Right atrium auricular region (tissue), 2 donors: ENCODE measurements around the gene DPP8. TPM values are rescaled to one million over a fixed set of nuclear protein-coding genes. Genes with fewer than 3 reads are reported as not detected.
"Not testable (repeated sequence)": the region's sequence is repeated elsewhere in the genome, so short reads cannot be mapped to it uniquely, and the experiment has no call there.

Experiments
- DNase-seq: peaks from one replicate; pipeline ENCODE4 v3.0.0-alpha.2; 2019; ENCODE audit warnings: low spot score
- H3K27ac ChIP-seq, 2 donors: fragments of 200-600 bp; sonication (generic); 1 replicate in 1 of 2; 2 replicates in 1 of 2; pipeline ENCODE4 v1.5.1; 2016 to 2019
- H3K27me3 ChIP-seq, 2 donors: fragments of 200-600 bp; sonication (generic); one replicate each; pipeline versions ENCODE4 v1.5.1 to v1.6.0; 2017 to 2019
- H3K36me3 ChIP-seq: fragments of 200-600 bp; sonication (generic); one replicate; pipeline ENCODE4 v1.5.1; 2016
- H3K4me1 ChIP-seq, 2 donors: fragments of 200-600 bp; sonication (generic); one replicate each; pipeline versions ENCODE4 v1.5.1 to v1.6.0; 2017 to 2019
- H3K4me3 ChIP-seq, 2 donors: fragments of 200-600 bp; sonication (generic); 1 replicate in 1 of 2; 2 replicates in 1 of 2; pipeline ENCODE4 v1.5.1; 2017 to 2019; ENCODE audit warnings: mild to moderate bottlenecking in 1 of 2, moderate library complexity in 1 of 2
- H3K9me3 ChIP-seq, 2 donors: fragments of 200-600 bp; sonication (generic); one replicate each; pipeline ENCODE4 v1.5.1; 2019
- total RNA-seq, 2 donors: library from RNA; depleted of rRNA; stranded (reverse); fragments of >200 nt; gene quantifications; one replicate each; pipeline ENCODE4 v1.1.0, GENCODE V29; 2016
- TF ChIP-seq, protein P1 (sequence below), 2 donors: fragments of 200-600 bp; sonication (generic); IDR thresholded peaks; one replicate each; pipeline ENCODE4 v1.5.1; 2019; ENCODE audit warnings: antibody characterized with exemption in 2 of 2

DPP8 gene
- total RNA-seq, 2 donors from 2014 or later = 22.2 to 28.8 TPM

DNA sequence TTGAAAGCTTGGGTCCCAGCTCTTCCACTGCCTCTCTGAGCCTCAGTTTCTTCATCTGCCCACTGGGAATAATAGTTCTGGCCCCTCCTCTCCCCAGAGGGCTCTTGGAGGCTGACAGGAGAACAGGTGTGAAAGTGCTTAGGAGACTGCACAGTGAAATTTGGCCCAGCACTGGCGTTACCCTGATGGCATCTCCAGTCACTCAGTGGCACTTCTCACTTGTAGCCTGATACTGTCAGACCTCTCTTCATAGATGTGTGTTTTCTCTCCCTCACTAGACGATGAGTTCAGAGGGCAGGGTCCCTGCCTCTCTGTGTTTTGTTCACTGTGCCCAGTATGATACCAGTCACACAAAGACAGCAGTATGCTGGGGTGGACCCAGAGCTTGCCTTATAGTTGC is 117.5 kb downstream of the DPP8 start:
- Histone ChIP-seq H3K4me1 (peaks cover 0 to 27% of the 10 kb centered on the region in 2 donors), H3K27me3 (no peaks in the 10 kb centered on the region), H3K36me3 (no peaks in the 10 kb centered on the region), H3K9me3 (no peaks in the 10 kb centered on the region), H3K27ac (no peak overlapping the region), H3K4me3 (no peak overlapping the region)
- TF ChIP-seq, protein P1, sequence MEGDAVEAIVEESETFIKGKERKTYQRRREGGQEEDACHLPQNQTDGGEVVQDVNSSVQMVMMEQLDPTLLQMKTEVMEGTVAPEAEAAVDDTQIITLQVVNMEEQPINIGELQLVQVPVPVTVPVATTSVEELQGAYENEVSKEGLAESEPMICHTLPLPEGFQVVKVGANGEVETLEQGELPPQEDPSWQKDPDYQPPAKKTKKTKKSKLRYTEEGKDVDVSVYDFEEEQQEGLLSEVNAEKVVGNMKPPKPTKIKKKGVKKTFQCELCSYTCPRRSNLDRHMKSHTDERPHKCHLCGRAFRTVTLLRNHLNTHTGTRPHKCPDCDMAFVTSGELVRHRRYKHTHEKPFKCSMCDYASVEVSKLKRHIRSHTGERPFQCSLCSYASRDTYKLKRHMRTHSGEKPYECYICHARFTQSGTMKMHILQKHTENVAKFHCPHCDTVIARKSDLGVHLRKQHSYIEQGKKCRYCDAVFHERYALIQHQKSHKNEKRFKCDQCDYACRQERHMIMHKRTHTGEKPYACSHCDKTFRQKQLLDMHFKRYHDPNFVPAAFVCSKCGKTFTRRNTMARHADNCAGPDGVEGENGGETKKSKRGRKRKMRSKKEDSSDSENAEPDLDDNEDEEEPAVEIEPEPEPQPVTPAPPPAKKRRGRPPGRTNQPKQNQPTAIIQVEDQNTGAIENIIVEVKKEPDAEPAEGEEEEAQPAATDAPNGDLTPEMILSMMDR (IDR thresholded peaks at IDR 0.05) = no peak
- no peak for DNase-seq

GRCh38 chr15:65399001-65399706 is 118.3 kb downstream of the DPP8 start:
- H3K9me3 ChIP-seq = no peaks in the 10 kb centered on the region

GRCh38 chr15:65398486-65398885 is 119.0 kb downstream of the DPP8 start:
- not testable (repeated sequence) for H3K27ac ChIP-seq, H3K27me3 ChIP-seq, H3K4me3 ChIP-seq, H3K36me3 ChIP-seq, H3K9me3 ChIP-seq, DNase-seq
- H3K4me1 ChIP-seq = peaks cover 0 to 27% of the 10 kb centered on the region in 2 donors

More at GRCh38 chr15:65399001-65399706, 118.3 kb downstream of the DPP8 start:
- Histone ChIP-seq H3K36me3 (no peaks in the 10 kb centered on the region), H3K4me1 (peaks cover 0 to 27% of the 10 kb centered on the region in 2 donors), H3K27me3 (no peaks in the 10 kb centered on the region), H3K4me3 (no peak overlapping the region), H3K27ac (no peak overlapping the region)
- no peak for DNase-seq
- TF ChIP-seq, protein P1 (IDR thresholded peaks at IDR 0.05) = no peak

GRCh38 chr15:65396965-65397317 is 120.5 kb downstream of the DPP8 start:
- no peaks in the 10 kb centered on the region for H3K36me3 ChIP-seq

GRCh38 chr15:65396283-65396964 is 121.1 kb downstream of the DPP8 start:
- Histone ChIP-seq H3K27ac (no peak overlapping the region), H3K4me3 (peak overlapping the region in 1 of 2 donors; percentile 25), H3K36me3 (no peaks in the 10 kb centered on the region), H3K4me1 (peaks cover 0 to 17% of the 10 kb centered on the region in 2 donors), H3K27me3 (no peaks in the 10 kb centered on the region), H3K9me3 (no peaks in the 10 kb centered on the region)
- DNase-seq = no peak
- TF ChIP-seq, protein P1 (IDR thresholded peaks at IDR 0.05) = no peak

More at GRCh38 chr15:65396965-65397317, 120.5 kb downstream of the DPP8 start:
- TF ChIP-seq, protein P1 (IDR thresholded peaks at IDR 0.05) = no peak
- H3K27me3 ChIP-seq = no peaks in the 10 kb centered on the region
- H3K4me3 ChIP-seq = no peak overlapping the region
- DNase-seq = no peak
- H3K27ac ChIP-seq = no peak overlapping the region
- no peaks in the 10 kb centered on the region for H3K9me3 ChIP-seq
- H3K4me1 ChIP-seq = peaks cover 0 to 22% of the 10 kb centered on the region in 2 donors

DNA sequence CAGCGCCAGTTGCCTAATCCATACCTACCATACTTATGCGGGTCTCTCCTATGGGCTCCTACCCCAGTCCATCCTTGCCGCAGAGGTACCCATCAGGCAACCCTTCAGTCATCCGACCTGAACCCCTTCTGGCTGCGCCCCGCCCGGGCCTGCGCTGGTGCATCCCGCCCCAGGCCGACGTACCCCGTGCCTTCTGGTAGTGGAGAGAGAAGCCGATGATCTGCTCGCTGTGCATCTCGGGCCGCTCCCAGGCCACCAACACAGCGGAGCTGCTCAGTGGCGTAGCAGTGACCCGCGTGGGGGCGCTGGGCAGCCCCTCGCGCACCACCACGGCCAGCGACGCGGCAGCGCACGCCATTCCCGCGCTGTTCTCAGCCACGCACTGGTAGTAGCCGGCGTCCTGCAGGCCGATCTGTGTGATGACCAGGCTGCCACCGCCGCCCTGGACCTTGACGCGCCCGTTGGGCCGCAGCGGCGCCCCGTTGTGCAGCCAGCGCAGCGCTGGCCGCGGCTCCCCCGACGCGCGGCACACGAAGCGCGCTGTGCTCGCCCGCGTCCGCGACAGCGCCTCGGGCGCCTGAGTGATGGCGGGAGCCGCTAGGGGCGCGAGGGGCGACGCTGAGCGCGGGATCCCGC is 121.8 kb downstream of the DPP8 start:
- Histone ChIP-seq H3K36me3 (no peaks in the 10 kb centered on the region), H3K4me3 (peak overlapping the region in 1 of 2 donors; percentile 25), H3K27me3 (no peaks in the 10 kb centered on the region), H3K4me1 (peaks cover 0 to 9% of the 10 kb centered on the region in 2 donors), H3K27ac (no peak overlapping the region), H3K9me3 (no peaks in the 10 kb centered on the region)
- TF ChIP-seq, protein P1 (IDR thresholded peaks at IDR 0.05) = no peak
- no peak for DNase-seq
